Measurements from ENCODE around the gene CAMSAP2. TPM values are rescaled to one million over a fixed set of nuclear protein-coding genes. Genes with fewer than 3 reads are reported as not detected.

Gene CAMSAP2
- total RNA-seq, 4 donors from 2014 or later: 26.5 to 47.4 (median 33.3) TPM

DNA sequence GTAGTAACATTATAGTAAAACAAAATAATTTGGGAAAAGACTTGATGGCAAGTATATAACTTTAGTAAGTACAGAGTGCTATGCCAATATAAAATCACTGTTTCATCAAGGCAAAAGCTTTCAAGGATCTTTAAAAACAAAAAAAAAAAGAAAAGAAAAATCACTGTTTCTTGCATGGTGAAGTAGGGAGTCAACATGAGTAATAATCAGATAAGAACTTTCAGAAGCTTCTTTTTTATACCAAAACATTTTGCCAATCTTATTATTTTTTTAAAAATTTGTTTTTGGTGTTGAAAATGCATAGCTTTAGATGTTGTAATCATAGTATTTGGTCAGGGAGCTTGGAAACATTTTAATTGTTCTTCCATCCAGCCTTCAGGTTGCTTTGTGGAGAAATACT is 37.2 kb downstream of the CAMSAP2 start:
- Histone ChIP-seq H3K36me3 (peaks cover 4% of the 10 kb centered on the region), H3K27me3 (no peaks in the 10 kb centered on the region), H3K9me3 (no peaks in the 10 kb centered on the region), H3K27ac (no peak overlapping the region), H3K4me1 (peaks cover 21% of the 10 kb centered on the region), H3K4me3 (no peak overlapping the region)
- TF ChIP-seq EP300 (IDR thresholded peaks at IDR 0.05): no peak
- no peak for DNase-seq (ENCODE audit: low spot score in 2 of 2)

DNA sequence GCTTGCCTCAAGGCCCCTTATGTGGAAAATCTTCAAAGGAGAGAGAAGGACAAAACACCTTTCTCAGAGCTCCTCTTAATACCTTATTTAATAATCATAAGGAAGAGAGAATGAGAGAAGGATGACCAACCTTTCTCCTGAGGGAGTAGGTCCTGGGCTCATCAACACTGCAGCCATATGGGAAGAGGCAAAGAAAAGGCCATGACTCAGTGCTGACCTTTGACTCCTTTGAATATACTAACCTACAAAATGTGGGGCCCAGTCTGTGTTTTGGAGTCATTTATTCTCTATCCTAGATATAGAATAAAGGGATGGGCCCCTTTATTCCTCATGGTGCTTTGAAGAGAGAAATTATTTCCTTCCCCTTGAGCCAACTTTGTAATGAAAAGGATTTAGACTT is 38.3 kb downstream of the CAMSAP2 start:
- H3K4me1 ChIP-seq: peaks cover 29% of the 10 kb centered on the region
- TF ChIP-seq POLR2A (IDR thresholded peaks at IDR 0.05) (no peak), POLR2AphosphoS5 (IDR thresholded peaks at IDR 0.05) (no peak), EP300 (IDR thresholded peaks at IDR 0.05) (no peak)
- TF ChIP-seq, protein P1, sequence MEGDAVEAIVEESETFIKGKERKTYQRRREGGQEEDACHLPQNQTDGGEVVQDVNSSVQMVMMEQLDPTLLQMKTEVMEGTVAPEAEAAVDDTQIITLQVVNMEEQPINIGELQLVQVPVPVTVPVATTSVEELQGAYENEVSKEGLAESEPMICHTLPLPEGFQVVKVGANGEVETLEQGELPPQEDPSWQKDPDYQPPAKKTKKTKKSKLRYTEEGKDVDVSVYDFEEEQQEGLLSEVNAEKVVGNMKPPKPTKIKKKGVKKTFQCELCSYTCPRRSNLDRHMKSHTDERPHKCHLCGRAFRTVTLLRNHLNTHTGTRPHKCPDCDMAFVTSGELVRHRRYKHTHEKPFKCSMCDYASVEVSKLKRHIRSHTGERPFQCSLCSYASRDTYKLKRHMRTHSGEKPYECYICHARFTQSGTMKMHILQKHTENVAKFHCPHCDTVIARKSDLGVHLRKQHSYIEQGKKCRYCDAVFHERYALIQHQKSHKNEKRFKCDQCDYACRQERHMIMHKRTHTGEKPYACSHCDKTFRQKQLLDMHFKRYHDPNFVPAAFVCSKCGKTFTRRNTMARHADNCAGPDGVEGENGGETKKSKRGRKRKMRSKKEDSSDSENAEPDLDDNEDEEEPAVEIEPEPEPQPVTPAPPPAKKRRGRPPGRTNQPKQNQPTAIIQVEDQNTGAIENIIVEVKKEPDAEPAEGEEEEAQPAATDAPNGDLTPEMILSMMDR (IDR thresholded peaks at IDR 0.05): no peak
- DNase-seq (ENCODE audit: low spot score in 2 of 2): no peak
- H3K27ac ChIP-seq: no peak overlapping the region
- no peak overlapping the region for H3K4me3 ChIP-seq
- no peaks in the 10 kb centered on the region for H3K27me3 ChIP-seq
- no peaks in the 10 kb centered on the region for H3K9me3 ChIP-seq
- H3K36me3 ChIP-seq: peaks cover 4% of the 10 kb centered on the region

DNA sequence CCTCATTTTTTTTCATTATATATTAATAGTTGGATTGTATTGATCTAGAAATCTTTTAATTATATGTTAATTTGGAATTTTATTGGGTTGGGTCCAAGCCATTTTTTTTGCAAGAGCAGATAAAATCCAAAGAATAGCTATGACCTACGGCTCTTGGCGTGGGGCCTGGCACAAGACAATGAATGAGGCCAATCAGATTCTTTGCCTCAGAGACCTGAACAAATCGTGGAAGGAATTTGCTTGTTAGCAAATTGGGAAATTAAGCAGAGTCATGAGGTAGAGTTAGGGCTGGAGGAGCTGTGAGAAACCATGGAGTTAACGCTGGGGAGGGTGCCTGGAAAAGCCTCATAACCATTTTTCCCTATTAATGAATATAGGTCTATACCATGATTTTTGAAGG is 40.1 kb downstream of the CAMSAP2 start:
- 62% methylated on average over 4 of the region's 4 CpGs for WGBS
- no peak overlapping the region for H3K27ac ChIP-seq
- TF ChIP-seq POLR2A (IDR thresholded peaks at IDR 0.05) (no peak), EP300 (IDR thresholded peaks at IDR 0.05) (no peak), POLR2AphosphoS5 (IDR thresholded peaks at IDR 0.05) (no peak)
- TF ChIP-seq, protein P1 (IDR thresholded peaks at IDR 0.05): no peak

DNA sequence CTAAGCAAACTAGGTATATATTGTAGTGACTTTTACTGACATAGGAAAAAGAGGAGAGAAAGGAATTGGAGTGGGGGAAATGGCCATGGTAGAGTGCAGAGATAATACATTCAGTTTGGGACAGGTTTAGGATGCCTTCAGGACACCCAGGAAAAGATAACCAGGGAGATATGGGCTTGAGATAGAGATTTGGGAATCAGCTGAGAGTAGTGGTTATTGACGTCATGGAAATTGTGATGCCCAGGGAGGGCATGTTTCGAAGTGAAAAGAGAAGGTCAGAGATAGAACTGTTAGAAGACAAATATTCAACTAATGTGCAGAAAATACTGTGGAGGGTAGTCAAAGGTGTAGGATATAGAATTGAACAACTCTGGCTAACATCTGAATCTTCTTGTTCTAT is 40.6 kb downstream of the CAMSAP2 start:
- H3K27ac ChIP-seq: no peak overlapping the region

More for the DNA sequence above, 40.1 kb downstream of the CAMSAP2 start:
- DNase-seq (ENCODE audit: low spot score in 2 of 2): no peak
- Histone ChIP-seq H3K27me3 (no peaks in the 10 kb centered on the region), H3K36me3 (no peaks in the 10 kb centered on the region), H3K4me1 (peaks cover 29% of the 10 kb centered on the region), H3K9me3 (no peaks in the 10 kb centered on the region), H3K4me3 (no peak overlapping the region)

DNA sequence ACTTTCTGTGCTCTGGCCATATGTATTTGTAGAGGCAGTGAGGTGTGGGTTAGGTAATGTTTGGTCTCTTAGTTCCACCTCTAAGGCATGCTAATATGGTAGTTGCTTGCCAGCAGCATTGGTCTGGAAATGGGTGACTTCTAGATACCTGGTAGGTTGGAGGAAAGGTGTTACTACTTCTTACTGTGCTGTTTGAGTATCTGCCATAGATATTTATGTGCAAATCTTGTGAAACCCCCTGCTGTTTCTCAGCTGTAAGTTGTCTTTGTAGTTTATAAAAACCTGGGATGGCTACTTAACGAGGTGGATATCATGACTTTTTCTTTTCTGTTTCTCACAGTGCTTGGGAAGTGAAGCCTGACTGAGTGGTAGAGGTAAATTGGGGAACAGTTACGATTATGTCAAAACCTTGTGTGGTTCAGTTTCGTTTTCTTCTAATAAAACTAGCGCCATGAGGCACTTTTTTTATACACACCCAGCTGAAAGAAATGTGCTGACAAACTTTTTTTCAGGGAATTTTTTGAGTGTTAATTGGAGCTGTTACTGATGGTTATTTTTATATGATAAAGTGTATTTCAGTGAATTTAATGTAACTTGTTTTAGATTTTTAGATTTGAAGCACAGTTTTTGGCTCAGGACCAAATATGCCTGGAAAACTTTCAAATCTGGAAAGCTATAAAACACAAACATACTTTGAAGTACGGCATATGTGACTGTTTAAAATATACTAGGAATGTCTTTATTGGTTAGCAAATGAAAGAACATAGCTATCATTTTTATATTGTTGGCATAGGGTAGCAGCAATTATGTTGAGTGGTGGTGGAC is 42.1 kb downstream of the CAMSAP2 start:
- Histone ChIP-seq H3K27me3 (no peaks in the 10 kb centered on the region), H3K4me3 (peak overlapping the region; percentile 21), H3K4me1 (peaks cover 15% of the 10 kb centered on the region), H3K27ac (no peak overlapping the region), H3K36me3 (no peaks in the 10 kb centered on the region), H3K9me3 (no peaks in the 10 kb centered on the region)
- DNase-seq (ENCODE audit: low spot score in 2 of 2): no peak
- 13% methylated on average over 5 of the region's 5 CpGs for WGBS
- TF ChIP-seq, protein P1 (IDR thresholded peaks at IDR 0.05): no peak
- TF ChIP-seq POLR2A (IDR thresholded peaks at IDR 0.05) (no peak), POLR2AphosphoS5 (IDR thresholded peaks at IDR 0.05) (no peak), EP300 (IDR thresholded peaks at IDR 0.05) (no peak)

More for the DNA sequence above, 40.6 kb downstream of the CAMSAP2 start:
- Histone ChIP-seq H3K4me3 (no peak overlapping the region), H3K4me1 (peaks cover 26% of the 10 kb centered on the region), H3K9me3 (no peaks in the 10 kb centered on the region), H3K27me3 (no peaks in the 10 kb centered on the region), H3K36me3 (no peaks in the 10 kb centered on the region)
- no peak for TF ChIP-seq POLR2A (IDR thresholded peaks at IDR 0.05)
- no peak for TF ChIP-seq EP300 (IDR thresholded peaks at IDR 0.05)
- TF ChIP-seq POLR2AphosphoS5 (IDR thresholded peaks at IDR 0.05): no peak
- TF ChIP-seq, protein P1 (IDR thresholded peaks at IDR 0.05): no peak
- WGBS: 73% methylated on average over 2 of the region's 2 CpGs
- DNase-seq (ENCODE audit: low spot score in 2 of 2): no peak
